GM23338 (cell line): ENCODE data around the gene ASIC5. TPM values are rescaled to one million over a fixed set of nuclear protein-coding genes. Genes with fewer than 3 reads are reported as not detected.

Source experiments
- ATAC-seq: fragments of 200-7000 bp; cut with Tn5 transposase; 3 replicates; pipeline ENCODE4 v1.9.1; 2020
- DNase-seq: peaks from one replicate; pipeline ENCODE4 v3.0.0-alpha.2; 2015; ENCODE audit warnings: low spot score
- H2AFZ ChIP-seq: fragments of 200-600 bp; sonication (generic); 2 replicates; pipeline ENCODE4 v1.8.0; 2016; ENCODE audit warnings: antibody characterized with exemption, mild to moderate bottlenecking, moderate library complexity
- H3F3A ChIP-seq: fragments of 200-600 bp; sonication (generic); replicated peaks from 2 replicates; pipeline ENCODE4 v1.8.0; 2017; ENCODE audit warnings: antibody characterized with exemption, mixed run types, low read depth
- H3K27ac ChIP-seq: fragments of 200-600 bp; sonication (generic); 2 replicates; pipeline ENCODE4 v1.6.1; 2016; ENCODE audit warnings: low read depth
- H3K27me3 ChIP-seq: fragments of 200-600 bp; sonication (generic); 2 replicates; pipeline ENCODE4 v1.8.0; 2016; ENCODE audit warnings: mild to moderate bottlenecking, mixed run types, moderate library complexity; ENCODE audit not compliant: insufficient read depth
- H3K36me3 ChIP-seq: fragments of 200-600 bp; sonication (generic); 2 replicates; pipeline ENCODE4 v1.8.0; 2016; ENCODE audit warnings: mild to moderate bottlenecking; ENCODE audit not compliant: insufficient read depth
- H3K4me1 ChIP-seq: fragments of 200-600 bp; sonication (generic); 2 replicates; pipeline ENCODE4 v1.8.0; 2016; ENCODE audit warnings: mild to moderate bottlenecking, moderate library complexity; ENCODE audit not compliant: insufficient read depth
- H3K4me2 ChIP-seq: fragments of 200-600 bp; sonication (generic); 2 replicates; pipeline ENCODE4 v1.7.1; 2017; ENCODE audit warnings: mixed run types
- H3K4me3 ChIP-seq: fragments of 200-600 bp; sonication (generic); 2 replicates; pipeline ENCODE4 v1.6.1; 2016; ENCODE audit warnings: mixed run types
- H3K79me2 ChIP-seq: fragments of 200-600 bp; sonication (generic); replicated peaks from 2 replicates; pipeline ENCODE4 v1.8.0; 2017; ENCODE audit warnings: mild to moderate bottlenecking; ENCODE audit not compliant: insufficient read depth
- H3K9me2 ChIP-seq: fragments of 200-600 bp; sonication (generic); 2 replicates; pipeline ENCODE4 v1.8.0; 2017; ENCODE audit not compliant: insufficient read depth
- H4K20me1 ChIP-seq: fragments of 200-600 bp; sonication (generic); replicated peaks from 2 replicates; pipeline ENCODE4 v1.8.0; 2017; ENCODE audit warnings: mild to moderate bottlenecking; ENCODE audit not compliant: insufficient read depth
- H3K27ac Mint-ChIP-seq: 2 replicates; pipeline ENCODE4 v1.8.0; 2020; ENCODE audit warnings: inconsistent platforms, mild to moderate bottlenecking, moderate library complexity, mixed read lengths
- H3K27me3 Mint-ChIP-seq: 3 replicates; pipeline ENCODE4 v1.8.0; 2022; ENCODE audit warnings: low read depth, mild to moderate bottlenecking, moderate library complexity, mixed read lengths, inconsistent platforms; ENCODE audit not compliant: insufficient read depth, poor library complexity
- H3K36me3 Mint-ChIP-seq: 3 replicates; pipeline ENCODE4 v1.8.0; 2021; ENCODE audit warnings: low read depth, mild to moderate bottlenecking, inconsistent platforms, moderate library complexity, mixed read lengths
- H3K4me1 Mint-ChIP-seq: 3 replicates; pipeline ENCODE4 v1.8.0; 2020; ENCODE audit warnings: mild to moderate bottlenecking, inconsistent platforms, mixed read lengths
- H3K4me3 Mint-ChIP-seq: 3 replicates; pipeline ENCODE4 v1.8.0; 2021; ENCODE audit warnings: moderate library complexity, mild to moderate bottlenecking, inconsistent platforms, mixed read lengths
- H3K9me3 Mint-ChIP-seq: 3 replicates; pipeline ENCODE4 v1.8.0; 2020; ENCODE audit warnings: moderate library complexity, mild to moderate bottlenecking, inconsistent platforms, mixed read lengths
- CREB1 ChIP-seq: fragments of 250-450 bp; sonication (Bioruptor Pico); IDR thresholded peaks from 2 replicates; pipeline ENCODE4 v1.5.0; 2020; ENCODE audit warnings: low read depth, mild to moderate bottlenecking, moderate library complexity
- ETS1 ChIP-seq: IDR thresholded peaks from 2 replicates; pipeline ENCODE4 v1.6.1; 2016; ENCODE audit warnings: antibody characterized with exemption
- EZH2 ChIP-seq: fragments of 200-600 bp; sonication (generic); IDR thresholded peaks from one replicate; pipeline ENCODE4 v1.8.0; 2017; ENCODE audit warnings: antibody characterized with exemption, mild to moderate bottlenecking, low read depth; ENCODE audit not compliant: unreplicated experiment
- JUNB ChIP-seq: IDR thresholded peaks from one replicate; pipeline ENCODE4 v1.6.1; 2016; ENCODE audit warnings: antibody characterized with exemption; ENCODE audit not compliant: unreplicated experiment
- NANOG ChIP-seq: IDR thresholded peaks from 2 replicates; pipeline ENCODE4 v1.6.1; 2016; ENCODE audit warnings: antibody characterized with exemption, borderline replicate concordance
- POLR2AphosphoS5 ChIP-seq: IDR thresholded peaks from 2 replicates; pipeline ENCODE4 v1.6.1; 2016; ENCODE audit warnings: antibody characterized with exemption, low read depth
- STAT1 ChIP-seq: IDR thresholded peaks from one replicate; pipeline ENCODE4 v1.6.1; 2016; ENCODE audit warnings: antibody characterized with exemption; ENCODE audit not compliant: unreplicated experiment
- ZNF114 ChIP-seq: fragments of 250-450 bp; sonication (Bioruptor Pico); IDR thresholded peaks from 2 replicates; pipeline ENCODE4 v1.5.0; 2020; ENCODE audit warnings: mild to moderate bottlenecking, moderate library complexity
- ZNF462 ChIP-seq: fragments of 250-450 bp; sonication (Bioruptor Pico); IDR thresholded peaks from 2 replicates; pipeline ENCODE4 v1.5.0; 2020; ENCODE audit warnings: mild to moderate bottlenecking, moderate library complexity
- polyA plus RNA-seq: library from polyadenylated mRNA; unstranded; fragments of >200 nt; fragmentation: Nextera tagmentation; extraction: Ambion mirVana; gene quantifications from 2 replicates; pipeline ENCODE4 v1.2.1, GENCODE V29; 2016
- total RNA-seq: library from RNA; depleted of rRNA; stranded (reverse); fragments of >200 nt; shearing (Covaris generic); gene quantifications from 2 replicates; pipeline ENCODE4 v1.2.3, GENCODE V29; 2014

Gene ASIC5
- total and polyA plus RNA-seq, 2 experiments from 2014 or later, result not detected

GRCh38 chr4:155881555-155881954 lies 15.5 kb upstream of the ASIC5 start:
- Histone ChIP-seq H4K20me1 (no peaks in the 10 kb centered on the region), H3K9me2 (peaks cover 3% of the 10 kb centered on the region; the same call in 1 of the 2 replicates), H3K4me3 (no peak overlapping the region), H2AFZ (no peak overlapping the region), H3K79me2 (no peaks in the 10 kb centered on the region), H3K27me3 (no peaks in the 10 kb centered on the region), H3K4me1 (no peaks in the 10 kb centered on the region; the same call in 1 of the 2 replicates), H3K27ac (no peak overlapping the region), H3K4me2 (no peak overlapping the region), H3K36me3 (0 out of 2 replicates have a peak, but pooled peaks cover under 1% of the 10 kb centered on the region), H3F3A (no peaks in the 10 kb centered on the region)
- DNase-seq (no peak), ATAC-seq (no peak)
- Mint-ChIP-seq H3K36me3 (peaks cover 36% of the 10 kb centered on the region), H3K27ac (no peak overlapping the region), H3K9me3 (peaks cover 47% of the 10 kb centered on the region), H3K27me3 (no peaks in the 10 kb centered on the region), H3K4me3 (no peak overlapping the region), H3K4me1 (peaks cover 11% of the 10 kb centered on the region)
- TF ChIP-seq NANOG, result no peak
- TF ChIP-seq CREB1 (CRISPR knock-in tag), result no peak
- TF ChIP-seq ZNF114 (CRISPR knock-in tag), result no peak
- no peak for TF ChIP-seq ZNF462 (CRISPR knock-in tag)

- H3F3A ChIP-seq, result no peaks in the 10 kb centered on the region
- Mint-ChIP-seq H3K36me3 (peaks cover 46% of the 10 kb centered on the region), H3K4me3 (no peak overlapping the region), H3K27ac (no peak overlapping the region), H3K9me3 (peaks cover 60% of the 10 kb centered on the region), H3K27me3 (no peaks in the 10 kb centered on the region), H3K4me1 (peaks cover 8% of the 10 kb centered on the region; the same call in 2 of the 3 replicates)
- H3K4me2 ChIP-seq, result no peak overlapping the region
- H3K79me2 ChIP-seq, result no peaks in the 10 kb centered on the region
- H4K20me1 ChIP-seq, result no peaks in the 10 kb centered on the region
- no peak overlapping the region for H3K4me3 ChIP-seq
- H3K9me2 ChIP-seq, result peaks cover 3% of the 10 kb centered on the region; the same call in 1 of the 2 replicates
- peaks cover 12% of the 10 kb centered on the region for H3K36me3 ChIP-seq
- ATAC-seq (no peak), DNase-seq (no peak)
- H3K4me1 ChIP-seq, result no peaks in the 10 kb centered on the region; the same call in 1 of the 2 replicates
- H2AFZ ChIP-seq, result no peak overlapping the region
- no peak overlapping the region for H3K27ac ChIP-seq
- H3K27me3 ChIP-seq, result no peaks in the 10 kb centered on the region
- no peak for TF ChIP-seq CREB1 (CRISPR knock-in tag)
- no peak for TF ChIP-seq STAT1
- TF ChIP-seq ZNF114 (CRISPR knock-in tag), result no peak
- no peak for TF ChIP-seq JUNB
- TF ChIP-seq EZH2, result no peak
- TF ChIP-seq ETS1, result no peak
- no peak for TF ChIP-seq NANOG
- no peak for TF ChIP-seq POLR2AphosphoS5
These were observed 13.7 kb upstream of the ASIC5 start for GRCh38 chr4:155879767-155880166.
